Mesothelial cell of epicardium (in vitro differentiated cells): ENCODE measurements around the gene ZBTB3. TPM values are rescaled to one million over a fixed set of nuclear protein-coding genes. Genes with fewer than 3 reads are reported as not detected.

ENCODE experiments used
- DNase-seq, 2 experiments: peaks; one replicate each; pipeline ENCODE4 v3.0.0; 2021; ENCODE audit warnings: low spot score in 2 of 2; ENCODE audit not compliant: unreplicated experiment in 2 of 2
- H3K27ac Mint-ChIP-seq: 2 replicates; pipeline ENCODE4 v1.8.0; 2021; ENCODE audit warnings: mixed read lengths
- H3K27me3 Mint-ChIP-seq: 2 replicates; pipeline ENCODE4 v1.8.0; 2021; ENCODE audit warnings: low read depth, mixed read lengths
- H3K36me3 Mint-ChIP-seq: 2 replicates; pipeline ENCODE4 v1.8.0; 2021; ENCODE audit warnings: mixed read lengths
- H3K4me1 Mint-ChIP-seq: 2 replicates; pipeline ENCODE4 v1.8.0; 2021; ENCODE audit warnings: mixed read lengths
- H3K4me3 Mint-ChIP-seq: 2 replicates; pipeline ENCODE4 v1.8.0; 2021; ENCODE audit warnings: mild to moderate bottlenecking, moderate library complexity, mixed read lengths
- H3K9me3 Mint-ChIP-seq: 2 replicates; pipeline ENCODE4 v1.8.0; 2021; ENCODE audit warnings: mixed read lengths
- CTCF ChIP-seq: fragments of 200-600 bp; sonication (generic); IDR thresholded peaks from one replicate; pipeline ENCODE4 v1.5.0; 2021; ENCODE audit warnings: antibody characterized with exemption; ENCODE audit not compliant: unreplicated experiment
- total RNA-seq: library from RNA; stranded (reverse); gene quantifications from 3 replicates; pipeline ENCODE4 v1.2.1, GENCODE V29; 2021

ZBTB3 gene
- total RNA-seq, 1 donor from 2014 or later, result 13.2 TPM

GRCh38 chr11:62712276-62712812 is 41.6 kb downstream of the ZBTB3 start:
- no peak for DNase-seq
- H3K4me3 Mint-ChIP-seq, result no peak overlapping the region
- no peaks in the 10 kb centered on the region for H3K27me3 Mint-ChIP-seq
- peaks cover 26% of the 10 kb centered on the region for H3K4me1 Mint-ChIP-seq
- no peaks in the 10 kb centered on the region for H3K9me3 Mint-ChIP-seq
- peaks cover 30% of the 10 kb centered on the region for H3K36me3 Mint-ChIP-seq
- TF ChIP-seq CTCF, result no peak
- H3K27ac Mint-ChIP-seq, result peak overlapping the region; percentile 9

- Mint-ChIP-seq H3K4me3 (peak overlapping the region; percentile 86), H3K27me3 (no peaks in the 10 kb centered on the region), H3K9me3 (no peaks in the 10 kb centered on the region), H3K36me3 (peaks cover 17% of the 10 kb centered on the region), H3K27ac (peak overlapping the region; percentile 98), H3K4me1 (peaks cover 46% of the 10 kb centered on the region)
- DNase-seq, result no peak
- TF ChIP-seq CTCF, result no peak
These were observed 44.0 kb downstream of the ZBTB3 start for GRCh38 chr11:62710001-62710345.

- no peak for TF ChIP-seq CTCF
- peaks cover 46% of the 10 kb centered on the region for H3K4me1 Mint-ChIP-seq
- peaks cover 17% of the 10 kb centered on the region for H3K36me3 Mint-ChIP-seq
- H3K4me3 Mint-ChIP-seq, result peak overlapping the region; percentile 86
- peak; percentile 87 to 92 for DNase-seq
- H3K9me3 Mint-ChIP-seq, result no peaks in the 10 kb centered on the region
- peak overlapping the region; percentile 98 for H3K27ac Mint-ChIP-seq
- no peaks in the 10 kb centered on the region for H3K27me3 Mint-ChIP-seq
These were observed 44.5 kb downstream of the ZBTB3 start for GRCh38 chr11:62709247-62710000.

GRCh38 chr11:62708793-62709192 is 45.2 kb downstream of the ZBTB3 start:
- peaks cover 14% of the 10 kb centered on the region for H3K36me3 Mint-ChIP-seq
- peaks cover 46% of the 10 kb centered on the region for H3K4me1 Mint-ChIP-seq
- no peak for TF ChIP-seq CTCF
- DNase-seq, result peak in 1 of 2 experiments; percentile 41
- no peaks in the 10 kb centered on the region for H3K27me3 Mint-ChIP-seq
- H3K27ac Mint-ChIP-seq, result peak overlapping the region; percentile 98
- H3K4me3 Mint-ChIP-seq, result peak overlapping the region; percentile 86
- no peaks in the 10 kb centered on the region for H3K9me3 Mint-ChIP-seq

- no peak for TF ChIP-seq CTCF
- Mint-ChIP-seq H3K36me3 (peaks cover 11% of the 10 kb centered on the region), H3K27me3 (no peaks in the 10 kb centered on the region), H3K9me3 (no peaks in the 10 kb centered on the region), H3K4me1 (peaks cover 46% of the 10 kb centered on the region), H3K4me3 (peak overlapping the region; percentile 86), H3K27ac (peak overlapping the region; percentile 98)
- DNase-seq, result no peak
These were observed 45.6 kb downstream of the ZBTB3 start for GRCh38 chr11:62708392-62708791.
